IPS-18a (cell line): ENCODE measurements around the gene SOX30.

Source experiments
- H3K27ac ChIP-seq: one replicate; pipeline ENCODE4 v1.5.1; 2013; ENCODE audit warnings: low read length
- H3K27me3 ChIP-seq: one replicate; pipeline ENCODE4 v1.6.1; 2013; ENCODE audit warnings: mild to moderate bottlenecking, low read length; ENCODE audit not compliant: control insufficient read depth, insufficient read depth
- H3K36me3 ChIP-seq: one replicate; pipeline ENCODE4 v1.6.1; 2013; ENCODE audit warnings: low read depth, low read length; ENCODE audit not compliant: control insufficient read depth
- H3K4me1 ChIP-seq: one replicate; pipeline ENCODE4 v1.6.1; 2013; ENCODE audit warnings: low read depth, low read length; ENCODE audit not compliant: control insufficient read depth
- H3K4me3 ChIP-seq: one replicate; pipeline ENCODE4 v1.5.1; 2013; ENCODE audit warnings: low read length
- H3K9ac ChIP-seq: one replicate; pipeline ENCODE4 v1.6.1; 2013; ENCODE audit warnings: mild to moderate bottlenecking, low read length, moderate library complexity
- H3K9me3 ChIP-seq: one replicate; pipeline ENCODE4 v1.6.1; 2013; ENCODE audit warnings: low read depth, low read length; ENCODE audit not compliant: control insufficient read depth

SOX30 gene

DNA sequence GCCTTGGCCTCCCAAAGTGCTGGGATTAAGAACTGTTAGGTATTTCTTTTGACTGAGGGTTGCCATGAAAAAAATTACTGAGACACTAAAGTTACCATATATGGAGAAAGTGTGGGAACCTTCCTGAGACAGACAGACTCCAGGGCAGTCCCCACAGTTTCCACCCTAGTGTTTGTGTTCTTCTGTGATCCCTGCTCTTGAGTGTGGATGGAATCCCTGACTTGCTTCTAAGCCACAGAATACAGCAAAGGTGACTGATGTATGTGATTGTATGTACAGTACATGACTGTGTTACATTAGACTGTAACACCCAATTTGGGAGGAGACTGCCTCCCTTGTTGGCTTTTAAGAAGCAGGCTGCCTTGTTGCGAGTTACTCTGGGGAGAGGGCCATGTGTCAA lies 52.0 kb downstream of the SOX30 start:
- Histone ChIP-seq H3K27ac (no peak overlapping the region), H3K4me1 (no peaks in the 10 kb centered on the region)

GRCh38 chr5:157599565-157599964 lies 52.7 kb downstream of the SOX30 start:
- no peak overlapping the region for H3K4me3 ChIP-seq
- no peaks in the 10 kb centered on the region for H3K36me3 ChIP-seq
- no peak overlapping the region for H3K9ac ChIP-seq
- H3K27ac ChIP-seq, result no peak overlapping the region
- no peaks in the 10 kb centered on the region for H3K27me3 ChIP-seq
- no peaks in the 10 kb centered on the region for H3K9me3 ChIP-seq
- no peaks in the 10 kb centered on the region for H3K4me1 ChIP-seq

More for the DNA sequence above, 52.0 kb downstream of the SOX30 start:
- no peak overlapping the region for H3K4me3 ChIP-seq
- no peaks in the 10 kb centered on the region for H3K36me3 ChIP-seq
- H3K27me3 ChIP-seq, result no peaks in the 10 kb centered on the region
- H3K9ac ChIP-seq, result no peak overlapping the region
- no peaks in the 10 kb centered on the region for H3K9me3 ChIP-seq

DNA sequence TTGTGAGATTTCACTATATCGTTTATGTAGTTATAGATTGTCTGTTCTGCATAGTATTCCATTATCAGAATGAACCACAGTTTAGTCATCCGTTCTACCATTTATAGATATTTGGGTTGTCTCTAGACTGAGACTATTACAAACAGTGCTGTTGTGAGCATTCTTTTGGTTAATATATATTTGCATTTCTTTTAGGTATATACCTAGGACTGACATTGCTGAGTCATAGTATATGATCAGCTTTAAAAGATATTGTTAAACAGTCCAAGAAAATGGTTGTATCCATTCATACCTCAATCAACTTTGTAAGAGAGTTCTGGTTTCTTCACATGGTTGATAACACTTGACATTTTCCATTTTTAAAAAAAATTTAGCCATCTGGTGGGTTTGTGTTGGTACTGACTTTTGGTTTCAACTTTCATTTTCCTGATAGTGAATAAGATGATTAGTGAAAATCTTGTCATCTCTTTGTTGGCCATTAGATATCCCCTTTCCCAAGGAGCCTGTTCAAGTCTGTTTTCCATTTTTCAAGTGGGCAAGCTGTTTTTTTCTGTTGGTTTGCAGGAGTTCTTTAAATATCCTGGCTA lies 53.8 kb downstream of the SOX30 start:
- Histone ChIP-seq H3K4me3 (no peak overlapping the region), H3K9ac (no peak overlapping the region), H3K27me3 (no peaks in the 10 kb centered on the region), H3K9me3 (no peaks in the 10 kb centered on the region), H3K4me1 (no peaks in the 10 kb centered on the region), H3K27ac (no peak overlapping the region), H3K36me3 (no peaks in the 10 kb centered on the region)

DNA sequence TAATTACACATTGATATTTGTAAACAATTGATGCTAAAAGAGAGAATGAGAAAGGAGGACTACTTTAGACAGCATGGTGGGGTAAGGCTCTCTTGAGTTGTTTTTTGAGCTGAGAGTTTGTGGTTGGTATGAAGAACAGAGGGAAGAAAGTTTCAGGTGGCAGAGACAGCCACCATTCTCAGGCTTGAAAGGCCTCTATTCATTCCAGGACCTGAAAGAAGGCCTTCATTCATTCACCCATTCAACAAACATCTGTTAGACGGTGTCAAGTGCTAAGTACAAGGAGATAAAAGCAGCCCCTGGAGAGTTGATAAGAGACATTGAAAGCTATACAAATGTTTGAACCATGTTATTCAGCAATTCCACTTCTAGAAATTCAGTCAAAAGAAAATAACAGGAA lies 55.0 kb downstream of the SOX30 start:
- H3K36me3 ChIP-seq, result no peaks in the 10 kb centered on the region
- no peaks in the 10 kb centered on the region for H3K4me1 ChIP-seq
- H3K27me3 ChIP-seq, result no peaks in the 10 kb centered on the region
- H3K9me3 ChIP-seq, result no peaks in the 10 kb centered on the region
- no peak overlapping the region for H3K27ac ChIP-seq
- no peak overlapping the region for H3K4me3 ChIP-seq
- no peak overlapping the region for H3K9ac ChIP-seq

DNA sequence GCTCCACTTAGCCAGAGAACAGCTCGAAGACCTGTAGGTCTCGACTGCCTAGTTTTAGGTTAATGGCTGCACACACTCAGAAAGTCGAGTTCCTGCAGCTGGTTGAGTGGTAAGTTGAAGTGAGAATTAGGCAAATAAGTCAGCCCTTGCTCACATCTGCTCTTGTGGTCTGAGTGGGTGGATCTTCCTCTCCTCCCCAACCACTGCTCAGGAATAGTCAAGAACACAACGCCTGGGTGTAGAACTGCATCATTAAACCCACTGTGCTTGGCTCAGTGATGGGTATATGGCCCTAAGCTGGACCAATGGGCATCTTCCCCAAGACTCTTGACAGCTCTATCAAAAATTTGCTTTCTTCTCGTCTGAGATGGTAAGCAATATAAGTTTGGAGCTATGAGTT lies 55.8 kb downstream of the SOX30 start:
- no peak overlapping the region for H3K27ac ChIP-seq
- H3K4me1 ChIP-seq, result no peaks in the 10 kb centered on the region
- no peak overlapping the region for H3K9ac ChIP-seq
- no peak overlapping the region for H3K4me3 ChIP-seq
- H3K27me3 ChIP-seq, result no peaks in the 10 kb centered on the region
- H3K9me3 ChIP-seq, result no peaks in the 10 kb centered on the region
- no peaks in the 10 kb centered on the region for H3K36me3 ChIP-seq

DNA sequence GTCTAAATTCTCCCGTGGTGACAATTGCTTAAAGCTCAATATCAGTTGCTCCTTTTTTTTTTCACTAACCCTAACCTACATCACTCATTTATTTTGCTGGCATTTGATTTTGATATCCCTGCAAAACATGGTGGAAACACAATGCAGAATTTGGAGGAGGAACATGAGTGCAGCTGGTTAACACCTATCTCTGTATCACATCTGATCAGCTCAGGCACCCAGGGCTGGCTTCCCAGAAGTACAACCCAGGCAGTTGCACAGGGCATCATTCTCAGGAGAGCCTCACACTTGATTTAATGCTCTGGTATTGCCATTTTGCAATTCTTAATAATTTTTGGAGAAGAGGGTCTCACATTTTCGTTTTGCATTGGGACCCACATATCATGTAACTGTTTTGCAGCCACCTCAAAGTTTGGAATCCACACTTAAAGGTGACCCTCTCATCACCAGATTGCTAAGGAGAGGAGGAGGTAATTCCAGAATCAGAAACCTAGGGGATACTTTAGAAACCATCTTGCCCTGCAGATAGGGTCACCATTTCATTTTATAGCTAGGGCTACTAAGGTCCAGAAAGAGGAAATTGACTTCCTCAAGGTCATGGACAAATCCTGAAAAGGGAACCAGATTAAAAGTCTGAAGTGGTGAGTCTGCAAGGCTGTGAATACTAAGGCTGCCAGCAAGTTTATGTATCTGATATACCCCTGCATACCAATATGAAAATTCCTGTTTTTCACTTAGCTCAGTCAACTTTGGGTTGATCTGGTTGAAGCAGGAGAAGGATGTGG lies 57.4 kb downstream of the SOX30 start:
- Histone ChIP-seq H3K9me3 (no peaks in the 10 kb centered on the region), H3K4me1 (no peaks in the 10 kb centered on the region), H3K36me3 (no peaks in the 10 kb centered on the region), H3K27me3 (no peaks in the 10 kb centered on the region), H3K27ac (no peak overlapping the region), H3K4me3 (no peak overlapping the region), H3K9ac (no peak overlapping the region)

DNA sequence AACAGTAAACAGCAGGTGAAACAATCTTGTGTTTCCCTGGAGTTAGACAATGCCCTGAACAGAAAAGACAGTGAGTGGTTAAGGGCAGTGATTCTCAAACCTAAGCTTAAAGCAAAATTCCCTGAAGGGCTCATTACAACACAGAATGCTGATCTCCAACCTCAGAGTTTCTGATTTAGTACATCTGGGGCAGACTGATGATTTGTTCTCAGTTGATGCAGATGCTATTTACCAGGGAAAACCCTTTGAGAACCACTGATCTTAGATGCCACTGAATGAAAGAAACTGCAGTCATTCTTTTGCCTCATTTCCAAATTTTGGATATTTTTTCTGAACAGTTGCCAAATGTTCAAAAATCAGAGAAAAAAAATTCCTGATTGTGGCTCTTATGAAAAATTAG lies 58.0 kb downstream of the SOX30 start:
- Histone ChIP-seq H3K4me1 (no peaks in the 10 kb centered on the region), H3K27ac (no peak overlapping the region)

DNA sequence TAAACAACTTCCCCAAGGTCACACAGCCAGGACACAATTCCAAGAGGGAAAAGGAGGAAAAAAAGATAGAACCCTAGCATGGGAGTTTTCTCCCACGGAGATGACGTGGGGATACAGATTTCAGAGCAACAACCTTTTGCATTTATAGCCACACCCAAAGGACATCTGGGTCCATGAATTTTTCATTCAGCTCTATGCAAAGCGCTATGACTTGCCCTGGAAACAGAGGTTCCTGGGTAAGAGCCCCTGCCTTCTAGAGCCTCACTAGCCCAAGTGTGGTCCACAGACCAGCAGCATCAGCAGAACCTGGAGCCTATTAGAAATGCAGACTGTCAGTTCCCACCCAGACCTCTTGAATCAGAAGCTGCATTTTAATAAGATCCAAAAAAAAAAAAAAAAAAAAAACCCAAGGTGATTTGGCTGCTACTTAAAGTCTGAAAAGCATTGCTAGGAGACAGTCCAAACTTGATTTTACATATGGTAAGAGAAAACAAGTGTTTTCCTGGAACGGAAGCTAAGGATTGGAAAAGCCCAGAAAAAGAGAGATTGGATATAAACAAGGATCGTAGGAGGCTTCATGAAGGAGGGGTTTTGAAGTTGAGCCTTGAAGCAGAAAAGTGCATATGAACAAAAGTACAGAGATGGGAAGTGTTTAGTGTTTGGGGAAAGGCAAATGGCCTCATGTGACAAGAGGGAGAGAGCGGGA lies 59.0 kb downstream of the SOX30 start:
- no peak overlapping the region for H3K27ac ChIP-seq
- no peaks in the 10 kb centered on the region for H3K9me3 ChIP-seq
- H3K4me1 ChIP-seq, result no peaks in the 10 kb centered on the region
- H3K4me3 ChIP-seq, result no peak overlapping the region
- no peaks in the 10 kb centered on the region for H3K36me3 ChIP-seq
- H3K27me3 ChIP-seq, result no peaks in the 10 kb centered on the region
- H3K9ac ChIP-seq, result no peak overlapping the region

More for the DNA sequence above, 58.0 kb downstream of the SOX30 start:
- no peaks in the 10 kb centered on the region for H3K36me3 ChIP-seq
- H3K9ac ChIP-seq, result no peak overlapping the region
- H3K27me3 ChIP-seq, result no peaks in the 10 kb centered on the region
- no peak overlapping the region for H3K4me3 ChIP-seq
- no peaks in the 10 kb centered on the region for H3K9me3 ChIP-seq

GRCh38 chr5:157592594-157592993 lies 59.6 kb downstream of the SOX30 start:
- no peak overlapping the region for H3K4me3 ChIP-seq
- H3K36me3 ChIP-seq, result no peaks in the 10 kb centered on the region
- H3K4me1 ChIP-seq, result no peaks in the 10 kb centered on the region
- H3K27me3 ChIP-seq, result no peaks in the 10 kb centered on the region
- H3K9ac ChIP-seq, result no peak overlapping the region
- no peaks in the 10 kb centered on the region for H3K9me3 ChIP-seq
- H3K27ac ChIP-seq, result no peak overlapping the region

- Histone ChIP-seq H3K27ac (no peak overlapping the region), H3K4me3 (no peak overlapping the region), H3K9ac (no peak overlapping the region), H3K36me3 (no peaks in the 10 kb centered on the region), H3K9me3 (no peaks in the 10 kb centered on the region), H3K4me1 (no peaks in the 10 kb centered on the region), H3K27me3 (no peaks in the 10 kb centered on the region)
Observed at GRCh38 chr5:157590478-157590877, 61.8 kb downstream of the SOX30 start.

- no peaks in the 10 kb centered on the region for H3K36me3 ChIP-seq
- H3K4me1 ChIP-seq, result no peaks in the 10 kb centered on the region
- no peaks in the 10 kb centered on the region for H3K9me3 ChIP-seq
- H3K9ac ChIP-seq, result no peak overlapping the region
- H3K27ac ChIP-seq, result no peak overlapping the region
- H3K27me3 ChIP-seq, result no peaks in the 10 kb centered on the region
- H3K4me3 ChIP-seq, result no peak overlapping the region
Observed at GRCh38 chr5:157584628-157585027, 67.6 kb downstream of the SOX30 start.
